LHCN-M2 (cell line): ENCODE measurements around the gene TRIM15. TPM values are rescaled to one million over a fixed set of nuclear protein-coding genes. Genes with fewer than 3 reads are reported as not detected.

Source experiments
- DNase-seq: peaks from one replicate; pipeline ENCODE4 v3.0.0-alpha.2; 2012; ENCODE audit warnings: low read depth
- total RNA-seq: library from RNA; depleted of rRNA; stranded (reverse); fragments of >200 nt; gene quantifications from 2 replicates; pipeline ENCODE4 v1.2.3, GENCODE V29; 2014

The TRIM15 gene
- total RNA-seq, 1 experiment from 2014 or later: not detected

GRCh38 chr6:30145818-30146217, 17.5 kb upstream of the TRIM15 start:
- no peak for DNase-seq

GRCh38 chr6:30147096-30147495, 16.2 kb upstream of the TRIM15 start:
- DNase-seq: no peak

- DNase-seq: no peak
Observed at GRCh38 chr6:30149234-30149633, 14.1 kb upstream of the TRIM15 start.

GRCh38 chr6:30149858-30150550, 13.3 kb upstream of the TRIM15 start:
- no peak for DNase-seq

- DNase-seq: peak; percentile 85
Observed at GRCh38 chr6:30150671-30151395, 12.5 kb upstream of the TRIM15 start.

- DNase-seq: no peak
Observed at GRCh38 chr6:30151580-30151979, 11.8 kb upstream of the TRIM15 start.

GRCh38 chr6:30152016-30152673, 11.2 kb upstream of the TRIM15 start:
- DNase-seq: no peak

GRCh38 chr6:30152910-30153610, 10.3 kb upstream of the TRIM15 start:
- no peak for DNase-seq

GRCh38 chr6:30154061-30154460, 9.3 kb upstream of the TRIM15 start:
- no peak for DNase-seq

GRCh38 chr6:30154709-30155519, 8.4 kb upstream of the TRIM15 start:
- DNase-seq: peak; percentile 81

- DNase-seq: no peak
Observed at GRCh38 chr6:30155520-30156261, 7.7 kb upstream of the TRIM15 start.

- DNase-seq: peak; percentile 42
Observed at GRCh38 chr6:30156262-30156599, 7.1 kb upstream of the TRIM15 start.

GRCh38 chr6:30156774-30157173, 6.6 kb upstream of the TRIM15 start:
- no peak for DNase-seq

- DNase-seq: no peak
Observed at GRCh38 chr6:30157581-30157980, 5.8 kb upstream of the TRIM15 start.

GRCh38 chr6:30157999-30158398, 5.3 kb upstream of the TRIM15 start:
- no peak for DNase-seq

- DNase-seq: no peak
Observed at GRCh38 chr6:30158475-30159040, 4.8 kb upstream of the TRIM15 start.

GRCh38 chr6:30160008-30160784, 3.1 kb upstream of the TRIM15 start:
- no peak for DNase-seq

GRCh38 chr6:30160785-30161531, 2.4 kb upstream of the TRIM15 start, which contains the start of gene TRIM10:
Gene TRIM10, minus strand, starts transcription at chr6:30161211. Its CDS starts 353 bp downstream, at chr6:30160858.
- DNase-seq: no peak
